NOMO-1 (cell line): ENCODE results near the gene EVA1A.

Experiments used
- DNase-seq, 2 experiments: peaks; one replicate each; lab custom pipeline; 2025; ENCODE audit not compliant: unreplicated experiment in 2 of 2; lab: John Stamatoyannopoulos, UW

The EVA1A gene

GRCh38 chr2:75458201-75458600, 102.5 kb downstream of the EVA1A start:
- no peak for DNase-seq

- DNase-seq = no peak
Measured at GRCh38 chr2:75456825-75457224, 103.9 kb downstream of the EVA1A start.

DNA sequence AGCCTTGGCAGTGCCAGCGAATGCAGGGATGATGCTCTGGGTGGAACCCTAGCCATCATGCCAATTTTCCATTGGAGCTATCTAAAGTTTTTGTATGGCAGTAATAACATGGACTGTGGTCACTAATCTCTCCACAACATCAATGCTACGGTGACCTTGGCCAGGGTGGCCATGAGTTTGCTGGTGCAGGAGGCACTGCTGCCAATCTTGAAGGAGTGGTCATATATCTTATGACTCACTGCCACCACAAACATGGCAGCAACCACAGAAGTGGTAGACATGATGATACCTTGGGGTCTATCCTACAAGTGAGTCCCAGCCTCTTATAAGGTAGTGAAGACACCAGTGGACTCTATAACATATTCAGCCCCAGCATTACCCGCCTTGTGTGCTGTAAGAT, 104.6 kb downstream of the EVA1A start:
- no peak for DNase-seq

DNA sequence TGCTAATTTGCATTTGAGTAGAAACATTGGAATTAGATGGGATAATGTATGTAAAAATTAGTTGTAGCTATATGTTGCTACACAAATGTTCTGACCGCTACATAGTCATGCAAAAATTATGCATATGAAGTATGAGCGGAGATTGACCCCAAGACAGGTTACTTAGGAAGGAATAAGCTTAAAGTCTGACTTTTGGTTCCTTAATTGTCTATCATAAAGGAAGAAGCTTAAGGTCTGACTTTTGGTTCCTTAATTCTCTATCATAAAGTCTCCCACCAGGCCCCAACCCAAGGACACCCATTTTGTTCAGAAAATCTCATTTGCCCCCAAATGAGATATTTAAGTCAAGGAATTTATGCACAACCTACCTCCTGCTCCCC, 106.5 kb downstream of the EVA1A start:
- DNase-seq = no peak

DNA sequence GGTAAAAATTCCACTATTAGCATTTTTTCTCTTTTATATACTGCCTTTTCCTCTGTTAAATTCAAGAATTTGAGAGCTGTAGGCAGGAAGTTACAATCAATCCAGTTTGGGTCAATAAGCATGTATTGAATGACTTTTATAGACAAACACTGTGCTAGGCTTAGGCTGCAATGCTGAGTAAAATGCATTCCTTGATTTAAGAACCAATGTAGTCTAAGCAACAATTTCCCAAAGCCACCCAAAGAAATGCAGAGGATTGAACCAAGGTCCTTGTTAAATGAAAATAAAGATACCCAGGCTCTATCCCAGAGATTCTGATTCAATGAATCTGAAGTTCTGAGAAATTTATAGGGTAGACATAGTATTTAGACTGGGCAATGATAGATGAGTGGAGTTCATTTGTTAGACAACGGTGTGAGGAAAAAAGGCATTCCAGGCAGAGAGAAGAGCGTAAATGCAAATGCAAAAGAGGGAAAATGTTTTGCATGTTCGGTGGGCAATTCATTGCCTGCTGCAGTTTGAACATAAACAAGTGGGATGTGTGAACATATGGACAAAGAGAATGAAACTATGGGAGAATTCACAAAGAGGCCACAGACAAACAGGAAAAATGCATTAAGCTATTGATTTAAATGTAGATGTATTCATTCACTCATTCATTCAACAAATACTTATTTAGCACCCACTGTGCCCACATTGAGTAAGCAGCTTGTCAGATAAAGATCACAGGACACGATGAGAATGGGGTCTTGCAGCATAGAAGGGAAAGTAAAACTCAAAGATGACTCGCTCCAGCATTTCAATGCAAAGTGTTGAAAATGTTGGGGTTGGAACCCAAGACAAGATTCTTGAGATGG, 107.1 kb downstream of the EVA1A start:
- no peak for DNase-seq

GRCh38 chr2:75450068-75450467, 110.7 kb downstream of the EVA1A start:
- DNase-seq = no peak

- DNase-seq = no peak
Measured at GRCh38 chr2:75447176-75447575, 113.6 kb downstream of the EVA1A start.
